IMR-90 (cell line): ENCODE results near the gene LDLRAD4. TPM values are rescaled to one million over a fixed set of nuclear protein-coding genes. Genes with fewer than 3 reads are reported as not detected.

Experiments
- ATAC-seq: fragments of 200-7000 bp; cut with Tn5 transposase; 2 replicates; pipeline ENCODE4 v1.9.1; 2020; ENCODE audit warnings: low read depth, mild to moderate bottlenecking, moderate library complexity
- BruUV-seq: library from RNA; stranded (reverse); fragments of 400-500 nt; replicated peaks from 2 replicates; lab custom pipeline; 2021; lab: Mats Ljungman, UMichigan
- CTCF ChIA-PET: fragments of 300-600 bp; formaldehyde crosslinking; extraction: SDS; loops from one replicate; lab custom pipeline; 2021; ENCODE audit warnings: antibody characterized with exemption; lab: Yijun Ruan, JAX
- POLR2A ChIA-PET: fragments of 300-600 bp; sonication (Branson Sonifier 250); formaldehyde crosslinking; loops from one replicate; lab custom pipeline; 2022; ENCODE audit warnings: antibody characterized with exemption; ENCODE audit not compliant: unreplicated experiment; lab: Charles Lee
- DNase-seq: peaks from one replicate; pipeline ENCODE4 v3.0.0; 2013
- H2AFZ ChIP-seq: replicated peaks from 2 replicates; pipeline ENCODE3; 2013; ENCODE audit warnings: low read length, mild to moderate bottlenecking; ENCODE audit not compliant: poor library complexity
- H2AK5ac ChIP-seq: 2 replicates; pipeline ENCODE4 v1.6.1; 2013; ENCODE audit warnings: low read depth, low read length, inconsistent platforms
- H2AK9ac ChIP-seq: replicated peaks from 2 replicates; pipeline ENCODE3; 2013; ENCODE audit warnings: mild to moderate bottlenecking, low read depth, low read length, moderate library complexity; ENCODE audit not compliant: poor library complexity
- H2BK120ac ChIP-seq: 2 replicates; pipeline ENCODE4 v1.6.1; 2013; ENCODE audit warnings: low read depth, low read length, inconsistent platforms
- H2BK15ac ChIP-seq: 3 replicates; pipeline ENCODE4 v1.6.1; 2013; ENCODE audit warnings: low read depth, low read length, inconsistent platforms
- H2BK20ac ChIP-seq: 2 replicates; pipeline ENCODE4 v1.6.1; 2013; ENCODE audit warnings: low read depth, mild to moderate bottlenecking, inconsistent platforms, low read length, moderate library complexity
- H2BK5ac ChIP-seq: 2 replicates; pipeline ENCODE4 v1.6.1; 2013; ENCODE audit warnings: mild to moderate bottlenecking, low read depth, low read length, inconsistent platforms; ENCODE audit not compliant: poor library complexity, severe bottlenecking
- H3K14ac ChIP-seq: replicated peaks from 2 replicates; pipeline ENCODE4 v1.6.1; 2013; ENCODE audit warnings: low read depth, low read length, inconsistent platforms
- H3K18ac ChIP-seq: 2 replicates; pipeline ENCODE4 v1.6.1; 2013; ENCODE audit warnings: low read depth, low read length, control low read depth
- H3K23ac ChIP-seq: 2 replicates; pipeline ENCODE4 v1.6.1; 2013; ENCODE audit warnings: low read depth, low read length, inconsistent platforms
- H3K27ac ChIP-seq: 2 replicates; pipeline ENCODE4 v1.5.1; 2013; ENCODE audit warnings: mild to moderate bottlenecking, control low read depth, low read length; ENCODE audit not compliant: insufficient read depth
- H3K27me3 ChIP-seq: 2 replicates; pipeline ENCODE4 v1.6.1; 2013; ENCODE audit warnings: low read length; ENCODE audit not compliant: control insufficient read depth, insufficient read depth
- H3K36me3 ChIP-seq: 2 replicates; pipeline ENCODE4 v1.6.1; 2013; ENCODE audit warnings: low read length, mixed read lengths; ENCODE audit not compliant: control insufficient read depth, insufficient read depth
- H3K4ac ChIP-seq: 2 replicates; pipeline ENCODE4 v1.6.1; 2013; ENCODE audit warnings: low read depth, low read length, inconsistent platforms
- H3K4me1 ChIP-seq: 2 replicates; pipeline ENCODE4 v1.6.1; 2013; ENCODE audit warnings: low read length, mixed read lengths; ENCODE audit not compliant: control insufficient read depth, insufficient read depth
- H3K4me2 ChIP-seq: 2 replicates; pipeline ENCODE4 v1.6.1; 2013; ENCODE audit warnings: low read depth, mild to moderate bottlenecking, control low read depth, low read length, moderate library complexity
- H3K4me3 ChIP-seq: 2 replicates; pipeline ENCODE4 v1.5.1; 2013; ENCODE audit warnings: low read depth, mild to moderate bottlenecking, control low read depth, low read length, moderate library complexity; ENCODE audit not compliant: insufficient read depth
- H3K56ac ChIP-seq: 2 replicates; pipeline ENCODE4 v1.6.1; 2013; ENCODE audit warnings: low read length, inconsistent platforms; ENCODE audit not compliant: insufficient read depth; ENCODE audit errors: extremely low read depth
- H3K79me1 ChIP-seq, 2 experiments: 2 replicates each; pipeline ENCODE4 v1.6.1; 2013; ENCODE audit warnings: low read length in 2 of 2, inconsistent platforms in 1 of 2, low read depth in 1 of 2
- H3K9ac ChIP-seq: 2 replicates; pipeline ENCODE4 v1.6.1; 2013; ENCODE audit warnings: low read depth, low read length, control low read depth
- H3K9me1 ChIP-seq: 2 replicates; pipeline ENCODE4 v1.6.1; 2013; ENCODE audit warnings: low read length, inconsistent platforms; ENCODE audit not compliant: insufficient read depth
- H3K9me3 ChIP-seq: 2 replicates; pipeline ENCODE4 v1.6.1; 2013; ENCODE audit warnings: low read length; ENCODE audit not compliant: control insufficient read depth, insufficient read depth
- H4K20me1 ChIP-seq: 2 replicates; pipeline ENCODE4 v1.6.1; 2013; ENCODE audit warnings: low read length, inconsistent platforms; ENCODE audit not compliant: insufficient read depth
- H4K5ac ChIP-seq: 2 replicates; pipeline ENCODE4 v1.6.1; 2013; ENCODE audit warnings: mild to moderate bottlenecking, low read depth, low read length, control low read depth
- H4K8ac ChIP-seq, 2 experiments: 2 replicates each; pipeline ENCODE4 v1.6.1; 2013; ENCODE audit warnings: low read depth in 2 of 2, low read length in 2 of 2, control low read depth in 1 of 2, inconsistent platforms in 1 of 2
- H4K91ac ChIP-seq: 2 replicates; pipeline ENCODE4 v1.6.1; 2013; ENCODE audit warnings: low read depth, low read length, inconsistent platforms; ENCODE audit not compliant: insufficient read depth
- BHLHE40 ChIP-seq: fragments of 150-350 bp; IDR thresholded peaks from 2 replicates; pipeline ENCODE4 v1.6.1; 2016; ENCODE audit warnings: mild to moderate bottlenecking, low read depth, low read length
- CHD1 ChIP-seq: IDR thresholded peaks from 2 replicates; pipeline ENCODE4 v1.6.1; 2012; ENCODE audit warnings: low read depth, low read length, improper control_type of control experiment
- CTCF ChIP-seq: conservative IDR thresholded peaks from 2 replicates; pipeline ENCODE4 v1.5.1; 2012; ENCODE audit warnings: mild to moderate bottlenecking, low read depth, low read length, improper control_type of control experiment
- FOS ChIP-seq: fragments of 150-350 bp; IDR thresholded peaks from 2 replicates; pipeline ENCODE4 v1.6.1; 2016; ENCODE audit warnings: low read depth, low read length
- MAZ ChIP-seq: IDR thresholded peaks from 2 replicates; pipeline ENCODE4 v1.6.1; 2012; ENCODE audit warnings: low read depth, mild to moderate bottlenecking, low read length, improper control_type of control experiment, moderate library complexity, borderline replicate concordance
- MXI1 ChIP-seq: IDR thresholded peaks from 2 replicates; pipeline ENCODE4 v1.6.1; 2012; ENCODE audit warnings: low read depth, mild to moderate bottlenecking, low read length, moderate library complexity, borderline replicate concordance
- NFE2L2 ChIP-seq: fragments of 150-350 bp; IDR thresholded peaks from 2 replicates; pipeline ENCODE4 v1.6.1; 2016; ENCODE audit warnings: low read depth, mild to moderate bottlenecking, low read length
- POLR2A ChIP-seq: IDR thresholded peaks from 2 replicates; pipeline ENCODE4 v1.6.1; 2012; ENCODE audit warnings: mild to moderate bottlenecking, low read depth, low read length
- RAD21 ChIP-seq: IDR thresholded peaks from 2 replicates; pipeline ENCODE4 v1.6.1; 2012; ENCODE audit warnings: low read length, improper control_type of control experiment
- RCOR1 ChIP-seq: IDR thresholded peaks from 2 replicates; pipeline ENCODE4 v1.6.1; 2012; ENCODE audit warnings: mild to moderate bottlenecking, low read length, improper control_type of control experiment; ENCODE audit not compliant: insufficient replicate concordance
- SMC3 ChIP-seq: fragments of 150-350 bp; IDR thresholded peaks from 2 replicates; pipeline ENCODE4 v1.6.1; 2016; ENCODE audit warnings: low read depth, mild to moderate bottlenecking, antibody characterized with exemption, low read length, moderate library complexity
- USF2 ChIP-seq: fragments of 150-350 bp; IDR thresholded peaks from 2 replicates; pipeline ENCODE4 v1.6.1; 2017; ENCODE audit warnings: mild to moderate bottlenecking, antibody characterized with exemption, low read length, low read depth
- WGBS, 2 experiments: methylation state at CpG; one replicate each; pipeline versions ENCODE4 v1.1.5 to v1.1.7; 2013; ENCODE audit warnings: missing lambda C conversion rate in 2 of 2; ENCODE audit not compliant: insufficient read length in 1 of 2; ENCODE audit errors: extremely low coverage in 2 of 2; 5-methylcytosine and 5-hydroxymethylcytosine counted together
- dilution Hi-C: fragments of 300-500 bp; cut with HindIII; formaldehyde crosslinking; loops from one replicate; pipeline ENCODE4 v1.14.3; 2018; ENCODE audit warnings: low sequenced_read_pairs; ENCODE audit not compliant: unreplicated experiment
- in situ Hi-C: fragments of 300-500 bp; cut with MboI; formaldehyde crosslinking; loops from 3 replicates; pipeline ENCODE4 v1.14.3; 2019; ENCODE audit warnings: low sequenced_read_pairs, inconsistent platforms, mixed read lengths
- intact Hi-C: fragments of 100-400 bp; cut with micrococcal nuclease; formaldehyde crosslinking; loops from 2 replicates; pipeline ENCODE4 v1.10.0; 2022
- polyA plus RNA-seq, 3 experiments: library from polyadenylated mRNA; depleted of rRNA; stranded (reverse); fragments of >200 nt; gene quantifications; 2 replicates each; pipeline ENCODE4 v1.2.3, GENCODE V29; 2012; ENCODE audit warnings: low replicate concordance in 1 of 3
- total RNA-seq: library from RNA; depleted of rRNA; stranded (reverse); fragments of >200 nt; gene quantifications from 2 replicates; pipeline ENCODE4 v1.2.3, GENCODE V29; 2012

Gene LDLRAD4
- total and polyA plus RNA-seq, 2 of the 4 experiments (the other 2 are of a cell fraction), result not detected

GRCh38 chr18:13558124-13558523, 339.6 kb downstream of the LDLRAD4 start:
- peak; percentile 82 for ATAC-seq
- H3K27me3 ChIP-seq, result peaks cover 6% of the 10 kb centered on the region; the same call in 1 of the 2 replicates
- TF ChIP-seq BHLHE40, result no peak
- peak; percentile 17; the same call in 1 of the 2 replicates for TF ChIP-seq SMC3
- TF ChIP-seq POLR2A, result no peak
- peak; percentile 41 for TF ChIP-seq CTCF
- TF ChIP-seq NFE2L2, result no peak
- TF ChIP-seq USF2, result no peak
- no peak for TF ChIP-seq FOS
- no peak for TF ChIP-seq RCOR1
- no peak for TF ChIP-seq MXI1
- no peak for TF ChIP-seq CHD1
- TF ChIP-seq MAZ, result no peak
- peak; percentile 44 for TF ChIP-seq RAD21
- POLR2A ChIA-PET, result no interaction called here
- no peaks in the 10 kb centered on the region for H3K9me1 ChIP-seq
- H2BK15ac ChIP-seq, result no peak overlapping the region
- H3K9me3 ChIP-seq, result no peaks in the 10 kb centered on the region
- no peak overlapping the region for H3K4me3 ChIP-seq
- no TSS peak for BruUV-seq
- no peak overlapping the region for H3K27ac ChIP-seq
- no CpG with 5 or more reads among the region's 5 CpGs for WGBS, 2 experiments
- dilution Hi-C loops (no loop called here), intact Hi-C loops (loop anchor here (1.0 to 5.0 kb wide), 3 partner anchors 72 to 529 kb away; no protein-coding TSS in a partner anchor), in situ Hi-C loops (no loop called here)
- no peak overlapping the region for H4K8ac ChIP-seq
- no peak overlapping the region for H2BK5ac ChIP-seq
- H4K20me1 ChIP-seq, result no peaks in the 10 kb centered on the region
- H3K36me3 ChIP-seq, result no peaks in the 10 kb centered on the region
- no peak overlapping the region for H4K91ac ChIP-seq
- H2BK120ac ChIP-seq, result no peak overlapping the region
- no peak overlapping the region for H3K9ac ChIP-seq
- H2AK9ac ChIP-seq, result no peak overlapping the region
- no peak overlapping the region for H3K23ac ChIP-seq
- no peak overlapping the region for H4K5ac ChIP-seq
- DNase-seq, result peak; percentile 11
- no peak overlapping the region for H2BK20ac ChIP-seq
- H3K56ac ChIP-seq, result no peak overlapping the region
- no peaks in the 10 kb centered on the region for H3K4me1 ChIP-seq
- no peak overlapping the region for H3K14ac ChIP-seq
- no peaks in the 10 kb centered on the region for H3K79me1 ChIP-seq
- H3K4me2 ChIP-seq, result no peak overlapping the region
- no peak overlapping the region for H2AFZ ChIP-seq
- H2AK5ac ChIP-seq, result no peak overlapping the region
- no peak overlapping the region for H3K4ac ChIP-seq
- no peak overlapping the region for H3K18ac ChIP-seq
- CTCF ChIA-PET, result interaction anchor here (0.6 to 0.9 kb wide), 3 partner anchors 9 to 371 kb away, joined by 3 to 4 read pairs (median 3); no protein-coding TSS in a partner anchor
